Vagina (tissue), 2 donors: ENCODE data around the gene UBE2E2.

ENCODE experiments used
- POLR2A ChIP-seq, 2 donors: fragments of 450-650 bp; IDR thresholded peaks; one replicate each; pipeline ENCODE4 v1.6.1; 2017; ENCODE audit warnings: antibody characterized with exemption in 2 of 2, mild to moderate bottlenecking in 2 of 2, moderate library complexity in 2 of 2
- TF ChIP-seq, protein P1 (sequence below), 3 experiments: fragments of 450-650 bp in 2 of 3; fragments of 200-600 bp in 1 of 3; sonication (generic) in 1 of 3; IDR thresholded peaks; one replicate each; pipeline ENCODE4 v1.5.1; 2017 to 2019; ENCODE audit warnings: antibody characterized with exemption in 3 of 3, mild to moderate bottlenecking in 2 of 3, moderate library complexity in 2 of 3

DNA sequence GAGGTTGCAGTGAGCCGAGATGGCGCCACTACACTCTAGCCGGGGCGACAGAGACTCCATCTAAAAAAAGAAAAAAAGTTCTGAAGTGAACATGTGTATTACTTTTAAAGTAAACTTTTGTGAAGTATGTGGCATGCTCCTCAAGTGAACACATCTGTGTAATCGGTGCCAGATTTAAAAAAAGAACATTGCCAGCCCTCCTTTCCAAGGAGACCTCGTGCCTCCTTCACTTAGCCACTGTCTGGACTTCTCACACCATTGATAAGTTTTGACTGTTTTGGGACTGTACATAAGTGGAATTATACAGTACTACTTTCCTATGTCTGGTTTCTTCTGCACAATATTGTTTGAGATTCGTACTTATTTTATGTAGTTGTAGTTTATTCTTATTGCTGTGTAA lies 140.4 kb downstream of the UBE2E2 start:
- TF ChIP-seq, protein P1, sequence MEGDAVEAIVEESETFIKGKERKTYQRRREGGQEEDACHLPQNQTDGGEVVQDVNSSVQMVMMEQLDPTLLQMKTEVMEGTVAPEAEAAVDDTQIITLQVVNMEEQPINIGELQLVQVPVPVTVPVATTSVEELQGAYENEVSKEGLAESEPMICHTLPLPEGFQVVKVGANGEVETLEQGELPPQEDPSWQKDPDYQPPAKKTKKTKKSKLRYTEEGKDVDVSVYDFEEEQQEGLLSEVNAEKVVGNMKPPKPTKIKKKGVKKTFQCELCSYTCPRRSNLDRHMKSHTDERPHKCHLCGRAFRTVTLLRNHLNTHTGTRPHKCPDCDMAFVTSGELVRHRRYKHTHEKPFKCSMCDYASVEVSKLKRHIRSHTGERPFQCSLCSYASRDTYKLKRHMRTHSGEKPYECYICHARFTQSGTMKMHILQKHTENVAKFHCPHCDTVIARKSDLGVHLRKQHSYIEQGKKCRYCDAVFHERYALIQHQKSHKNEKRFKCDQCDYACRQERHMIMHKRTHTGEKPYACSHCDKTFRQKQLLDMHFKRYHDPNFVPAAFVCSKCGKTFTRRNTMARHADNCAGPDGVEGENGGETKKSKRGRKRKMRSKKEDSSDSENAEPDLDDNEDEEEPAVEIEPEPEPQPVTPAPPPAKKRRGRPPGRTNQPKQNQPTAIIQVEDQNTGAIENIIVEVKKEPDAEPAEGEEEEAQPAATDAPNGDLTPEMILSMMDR (IDR thresholded peaks at IDR 0.05), result no peak
- no peak for TF ChIP-seq POLR2A (IDR thresholded peaks at IDR 0.05)
